ENCODE data around the gene CNTNAP2. TPM values are rescaled to one million over a fixed set of nuclear protein-coding genes. Genes with fewer than 3 reads are reported as not detected.
"Not testable (repeated sequence)": the region's sequence is repeated elsewhere in the genome, so short reads cannot be mapped to it uniquely, and the experiment has no call there.

CNTNAP2 gene
- total and polyA plus RNA-seq, 2 donors, result 5.1 to 10.3 TPM

GRCh38 chr7:147579148-147579547 is 1462.5 kb downstream of the CNTNAP2 start:
- Histone ChIP-seq H3K36me3 (ENCODE audit: control insufficient read depth in 2 of 2, insufficient read depth in 2 of 2, low read length in 1 of 2) (no peaks in the 10 kb centered on the region), H3K9me3 (ENCODE audit: control insufficient read depth in 2 of 2, insufficient read depth in 1 of 2, low read length in 1 of 2) (no peaks in the 10 kb centered on the region), H3K27ac (ENCODE audit: low read depth in 1 of 2, low read length in 1 of 2) (no peak overlapping the region), H3K4me3 (ENCODE audit: low read length in 2 of 2) (no peak overlapping the region), H3K27me3 (ENCODE audit: control insufficient read depth in 2 of 2, insufficient read depth in 1 of 2, low read length in 1 of 2) (no peaks in the 10 kb centered on the region), H3K4me1 (ENCODE audit: control insufficient read depth in 2 of 2, insufficient read depth in 2 of 2, low read length in 2 of 2) (no peaks in the 10 kb centered on the region)
- WGBS, result 86% methylated on average over 1 of the region's 1 CpG
- DNase-seq (ENCODE audit: low read depth in 6 of 9, low spot score in 9 of 9), result no peak

GRCh38 chr7:147584771-147585193 is 1468.2 kb downstream of the CNTNAP2 start:
- Histone ChIP-seq H3K36me3 (ENCODE audit: control insufficient read depth in 2 of 2, insufficient read depth in 2 of 2, low read length in 1 of 2) (no peaks in the 10 kb centered on the region), H3K27me3 (ENCODE audit: control insufficient read depth in 2 of 2, insufficient read depth in 1 of 2, low read length in 1 of 2) (no peaks in the 10 kb centered on the region), H3K4me1 (ENCODE audit: control insufficient read depth in 2 of 2, insufficient read depth in 2 of 2, low read length in 2 of 2) (no peaks in the 10 kb centered on the region), H3K4me3 (ENCODE audit: low read length in 2 of 2) (no peak overlapping the region), H3K9me3 (ENCODE audit: control insufficient read depth in 2 of 2, insufficient read depth in 1 of 2, low read length in 1 of 2) (no peaks in the 10 kb centered on the region), H3K27ac (ENCODE audit: low read depth in 1 of 2, low read length in 1 of 2) (no peak overlapping the region)
- WGBS, result 75% methylated on average over 5 of the region's 5 CpGs
- DNase-seq (ENCODE audit: low read depth in 6 of 9, low spot score in 9 of 9), result no peak

- DNase-seq (ENCODE audit: low read depth in 6 of 9, low spot score in 9 of 9), result no peak
- H3K9me3 ChIP-seq (ENCODE audit: control insufficient read depth in 2 of 2, insufficient read depth in 1 of 2, low read length in 1 of 2), result no peaks in the 10 kb centered on the region
- WGBS, result 94% methylated on average over 1 of the region's 1 CpG
- no peaks in the 10 kb centered on the region for H3K36me3 ChIP-seq (ENCODE audit: control insufficient read depth in 2 of 2, insufficient read depth in 2 of 2, low read length in 1 of 2)
- no peak overlapping the region for H3K27ac ChIP-seq (ENCODE audit: low read depth in 1 of 2, low read length in 1 of 2)
- H3K27me3 ChIP-seq (ENCODE audit: control insufficient read depth in 2 of 2, insufficient read depth in 1 of 2, low read length in 1 of 2), result no peaks in the 10 kb centered on the region
- H3K4me3 ChIP-seq (ENCODE audit: low read length in 2 of 2), result no peak overlapping the region
- no peaks in the 10 kb centered on the region for H3K4me1 ChIP-seq (ENCODE audit: control insufficient read depth in 2 of 2, insufficient read depth in 2 of 2, low read length in 2 of 2)
Observed at GRCh38 chr7:147586110-147586509, 1469.5 kb downstream of the CNTNAP2 start.

GRCh38 chr7:147586526-147586925 is 1469.9 kb downstream of the CNTNAP2 start:
- Histone ChIP-seq H3K4me3 (ENCODE audit: low read length in 2 of 2) (no peak overlapping the region), H3K4me1 (ENCODE audit: control insufficient read depth in 2 of 2, insufficient read depth in 2 of 2, low read length in 2 of 2) (no peaks in the 10 kb centered on the region), H3K27ac (ENCODE audit: low read depth in 1 of 2, low read length in 1 of 2) (no peak overlapping the region), H3K9me3 (ENCODE audit: control insufficient read depth in 2 of 2, insufficient read depth in 1 of 2, low read length in 1 of 2) (no peaks in the 10 kb centered on the region), H3K27me3 (ENCODE audit: control insufficient read depth in 2 of 2, insufficient read depth in 1 of 2, low read length in 1 of 2) (no peaks in the 10 kb centered on the region), H3K36me3 (ENCODE audit: control insufficient read depth in 2 of 2, insufficient read depth in 2 of 2, low read length in 1 of 2) (no peaks in the 10 kb centered on the region)
- 95% methylated on average over 1 of the region's 1 CpG for WGBS
- DNase-seq (ENCODE audit: low read depth in 6 of 9, low spot score in 9 of 9), result no peak

- H3K27ac ChIP-seq (ENCODE audit: low read depth in 1 of 2, low read length in 1 of 2), result no peak overlapping the region
- 98% methylated on average over 2 of the region's 2 CpGs for WGBS
- no peaks in the 10 kb centered on the region for H3K9me3 ChIP-seq (ENCODE audit: control insufficient read depth in 2 of 2, insufficient read depth in 1 of 2, low read length in 1 of 2)
- no peaks in the 10 kb centered on the region for H3K27me3 ChIP-seq (ENCODE audit: control insufficient read depth in 2 of 2, insufficient read depth in 1 of 2, low read length in 1 of 2)
- no peaks in the 10 kb centered on the region for H3K4me1 ChIP-seq (ENCODE audit: control insufficient read depth in 2 of 2, insufficient read depth in 2 of 2, low read length in 2 of 2)
- H3K36me3 ChIP-seq (ENCODE audit: control insufficient read depth in 2 of 2, insufficient read depth in 2 of 2, low read length in 1 of 2), result no peaks in the 10 kb centered on the region
- DNase-seq (ENCODE audit: low read depth in 6 of 9, low spot score in 9 of 9), result no peak
- no peak overlapping the region for H3K4me3 ChIP-seq (ENCODE audit: low read length in 2 of 2)
Observed at GRCh38 chr7:147593271-147594057, 1476.9 kb downstream of the CNTNAP2 start.

GRCh38 chr7:147595042-147595441 is 1478.4 kb downstream of the CNTNAP2 start:
- H3K4me3 ChIP-seq (ENCODE audit: low read length in 2 of 2), result no peak overlapping the region
- no peaks in the 10 kb centered on the region for H3K9me3 ChIP-seq (ENCODE audit: control insufficient read depth in 2 of 2, insufficient read depth in 1 of 2, low read length in 1 of 2)
- H3K27me3 ChIP-seq (ENCODE audit: control insufficient read depth in 2 of 2, insufficient read depth in 1 of 2, low read length in 1 of 2), result no peaks in the 10 kb centered on the region
- no peak overlapping the region for H3K27ac ChIP-seq (ENCODE audit: low read depth in 1 of 2, low read length in 1 of 2)
- H3K36me3 ChIP-seq (ENCODE audit: control insufficient read depth in 2 of 2, insufficient read depth in 2 of 2, low read length in 1 of 2), result no peaks in the 10 kb centered on the region
- no peaks in the 10 kb centered on the region for H3K4me1 ChIP-seq (ENCODE audit: control insufficient read depth in 2 of 2, insufficient read depth in 2 of 2, low read length in 2 of 2)
- DNase-seq (ENCODE audit: low read depth in 6 of 9, low spot score in 9 of 9), result no peak
- WGBS, result 93% methylated on average over 1 of the region's 1 CpG

- WGBS, result 93% methylated on average over 2 of the region's 2 CpGs
- not testable (repeated sequence) for H3K27me3 ChIP-seq (ENCODE audit: control insufficient read depth in 2 of 2, insufficient read depth in 1 of 2, low read length in 1 of 2); DNase-seq (ENCODE audit: low read depth in 6 of 9, low spot score in 9 of 9); H3K4me1 ChIP-seq (ENCODE audit: control insufficient read depth in 2 of 2, insufficient read depth in 2 of 2, low read length in 2 of 2); H3K27ac ChIP-seq (ENCODE audit: low read depth in 1 of 2, low read length in 1 of 2); H3K36me3 ChIP-seq (ENCODE audit: control insufficient read depth in 2 of 2, insufficient read depth in 2 of 2, low read length in 1 of 2); H3K4me3 ChIP-seq (ENCODE audit: low read length in 2 of 2); H3K9me3 ChIP-seq (ENCODE audit: control insufficient read depth in 2 of 2, insufficient read depth in 1 of 2, low read length in 1 of 2)
Observed at GRCh38 chr7:147598687-147599086, 1482.1 kb downstream of the CNTNAP2 start.

- no peak for DNase-seq (ENCODE audit: low read depth in 6 of 9, low spot score in 9 of 9)
- H3K36me3 ChIP-seq (ENCODE audit: control insufficient read depth in 2 of 2, insufficient read depth in 2 of 2, low read length in 1 of 2), result no peaks in the 10 kb centered on the region
- H3K4me3 ChIP-seq (ENCODE audit: low read length in 2 of 2), result no peak overlapping the region
- no peaks in the 10 kb centered on the region for H3K4me1 ChIP-seq (ENCODE audit: control insufficient read depth in 2 of 2, insufficient read depth in 2 of 2, low read length in 2 of 2)
- no peaks in the 10 kb centered on the region for H3K27me3 ChIP-seq (ENCODE audit: control insufficient read depth in 2 of 2, insufficient read depth in 1 of 2, low read length in 1 of 2)
- no peaks in the 10 kb centered on the region for H3K9me3 ChIP-seq (ENCODE audit: control insufficient read depth in 2 of 2, insufficient read depth in 1 of 2, low read length in 1 of 2)
- H3K27ac ChIP-seq (ENCODE audit: low read depth in 1 of 2, low read length in 1 of 2), result no peak overlapping the region
- 70% methylated on average over 4 of the region's 4 CpGs for WGBS
Observed at GRCh38 chr7:147605323-147605722, 1488.7 kb downstream of the CNTNAP2 start.

- DNase-seq (ENCODE audit: low read depth in 6 of 9, low spot score in 9 of 9), result no peak
- no peaks in the 10 kb centered on the region for H3K36me3 ChIP-seq (ENCODE audit: control insufficient read depth in 2 of 2, insufficient read depth in 2 of 2, low read length in 1 of 2)
- H3K9me3 ChIP-seq (ENCODE audit: control insufficient read depth in 2 of 2, insufficient read depth in 1 of 2, low read length in 1 of 2), result no peaks in the 10 kb centered on the region
- no peak overlapping the region for H3K4me3 ChIP-seq (ENCODE audit: low read length in 2 of 2)
- no peaks in the 10 kb centered on the region for H3K27me3 ChIP-seq (ENCODE audit: control insufficient read depth in 2 of 2, insufficient read depth in 1 of 2, low read length in 1 of 2)
- 84% methylated on average over 5 of the region's 5 CpGs for WGBS
- no peak overlapping the region for H3K27ac ChIP-seq (ENCODE audit: low read depth in 1 of 2, low read length in 1 of 2)
- H3K4me1 ChIP-seq (ENCODE audit: control insufficient read depth in 2 of 2, insufficient read depth in 2 of 2, low read length in 2 of 2), result no peaks in the 10 kb centered on the region
Observed at GRCh38 chr7:147607157-147607800, 1490.7 kb downstream of the CNTNAP2 start.
